Measurements from ENCODE around the gene ATAD3A. TPM values are rescaled to one million over a fixed set of nuclear protein-coding genes. Genes with fewer than 3 reads are reported as not detected.

The ATAD3A gene
- total and polyA plus RNA-seq, 2 experiments from 2014 or later, result 36.5 to 80.3 TPM

GRCh38 chr1:1563688-1564087, 51.7 kb downstream of the ATAD3A start:
- Mint-ChIP-seq H3K4me1 (peaks cover 9% of the 10 kb centered on the region; the same call in 2 of the 3 replicates), H3K36me3 (ENCODE audit: low read depth) (peaks cover 67% of the 10 kb centered on the region), H3K4me3 (no peak overlapping the region), H3K9me3 (no peaks in the 10 kb centered on the region; the same call in 2 of the 3 replicates), H3K27me3 (ENCODE audit: insufficient read depth, low read depth, poor library complexity) (peaks cover 14% of the 10 kb centered on the region), H3K27ac (peak overlapping the region; percentile 70; the same call in 1 of the 2 replicates)
- ATAC-seq (no peak), DNase-seq (ENCODE audit: low spot score) (no peak)
- TF ChIP-seq POLR2AphosphoS5 (IDR thresholded peaks at IDR 0.05; ENCODE audit: low read depth), result no peak
- no peak for TF ChIP-seq JUNB (IDR thresholded peaks at IDR 0.05; ENCODE audit: unreplicated experiment)
- TF ChIP-seq EZH2 (IDR thresholded peaks at IDR 0.05; ENCODE audit: low read depth, unreplicated experiment), result no peak
- TF ChIP-seq NANOG (IDR thresholded peaks at IDR 0.05; ENCODE audit: borderline replicate concordance), result no peak
- TF ChIP-seq STAT1 (IDR thresholded peaks at IDR 0.05; ENCODE audit: unreplicated experiment), result no peak
- TF ChIP-seq CREB1 (CRISPR knock-in tag; IDR thresholded peaks at IDR 0.05; ENCODE audit: low read depth), result no peak
- TF ChIP-seq CTCF (conservative IDR thresholded peaks at IDR 0.05; ENCODE audit: low read depth in 2 of 2), result no peak
- no peak for TF ChIP-seq REST (IDR thresholded peaks at IDR 0.05; ENCODE audit: unreplicated experiment)
- no peak for TF ChIP-seq ETS1 (IDR thresholded peaks at IDR 0.05)
- TF ChIP-seq ZNF114 (CRISPR knock-in tag; IDR thresholded peaks at IDR 0.05), result no peak
- TF ChIP-seq ZNF462 (CRISPR knock-in tag; IDR thresholded peaks at IDR 0.05), result no peak
- TF ChIP-seq EZH2phosphoT487 (IDR thresholded peaks at IDR 0.05; ENCODE audit: unreplicated experiment), result no peak
- TF ChIP-seq ZNF331 (CRISPR knock-in tag; IDR thresholded peaks at IDR 0.05; ENCODE audit: low read depth), result no peak
- H3K4me3 ChIP-seq, result no peak overlapping the region
- peaks cover 57% of the 10 kb centered on the region for H3K79me2 ChIP-seq (replicated peaks; ENCODE audit: insufficient read depth)
- peaks cover 50% of the 10 kb centered on the region for H4K20me1 ChIP-seq (replicated peaks; ENCODE audit: insufficient read depth)
- no peak overlapping the region for H3K4me2 ChIP-seq
- no peak overlapping the region for H3K27ac ChIP-seq (ENCODE audit: low read depth)
- no peak overlapping the region for H2AFZ ChIP-seq
- H3K36me3 ChIP-seq (ENCODE audit: insufficient read depth), result peaks cover 23% of the 10 kb centered on the region
- no peaks in the 10 kb centered on the region for H3K27me3 ChIP-seq (ENCODE audit: insufficient read depth)
- peaks cover 35% of the 10 kb centered on the region for H3F3A ChIP-seq (replicated peaks; ENCODE audit: low read depth)
- no peaks in the 10 kb centered on the region for H3K9me2 ChIP-seq (ENCODE audit: insufficient read depth)
- H3K4me1 ChIP-seq (ENCODE audit: insufficient read depth), result peaks cover 19% of the 10 kb centered on the region

Data from GM23338 (cell line).